HTR-8/SVneo (cell line): Measurements from ENCODE around the gene HSPG2.
"Not testable (repeated sequence)": the region's sequence is repeated elsewhere in the genome, so short reads cannot be mapped to it uniquely, and the experiment has no call there.

Experiments used
- DNase-seq: peaks from one replicate; pipeline ENCODE4 v3.0.0; 2011; ENCODE audit warnings: low spot score, mixed read lengths; ENCODE audit not compliant: insufficient read length
- FAIRE-seq: peaks from 2 replicates; lab custom pipeline; 2011; peaks lifted over from hg19 to GRCh38; lab: Jason Lieb, UNC

The HSPG2 gene

GRCh38 chr1:21937034-21937371, at the start of gene HSPG2:
HSPG2 (minus strand) TSS chr1:21937310; CDS start chr1:21937217, 93 bp downstream.
- DNase-seq (no peak), FAIRE-seq (no peak)

- FAIRE-seq, DNase-seq: not testable (repeated sequence)
Observed at GRCh38 chr1:21986386-21986785, 49.3 kb upstream of the HSPG2 start.

GRCh38 chr1:21985893-21986292, 48.8 kb upstream of the HSPG2 start:
- FAIRE-seq, result not testable (repeated sequence)

GRCh38 chr1:21983539-21983938, 46.4 kb upstream of the HSPG2 start:
- DNase-seq, FAIRE-seq: not testable (repeated sequence)

More at GRCh38 chr1:21985893-21986292, 48.8 kb upstream of the HSPG2 start:
- DNase-seq, result not testable (repeated sequence)

GRCh38 chr1:21982122-21982521, 45.0 kb upstream of the HSPG2 start:
- not testable (repeated sequence) for FAIRE-seq, DNase-seq

- not testable (repeated sequence) for DNase-seq, FAIRE-seq
Observed at GRCh38 chr1:21981253-21981652, 44.1 kb upstream of the HSPG2 start.

GRCh38 chr1:21980515-21981220, 43.6 kb upstream of the HSPG2 start:
- FAIRE-seq, DNase-seq: not testable (repeated sequence)

- not testable (repeated sequence) for FAIRE-seq, DNase-seq
Observed at GRCh38 chr1:21978209-21978608, 41.1 kb upstream of the HSPG2 start.

GRCh38 chr1:21976703-21977239, 39.7 kb upstream of the HSPG2 start, which contains the start of gene CELA3B:
CELA3B (plus strand) TSS chr1:21977022; CDS start chr1:21977040, 18 bp downstream.
- FAIRE-seq, result not testable (repeated sequence)

GRCh38 chr1:21975296-21975695, 38.2 kb upstream of the HSPG2 start:
- DNase-seq, FAIRE-seq: not testable (repeated sequence)

More at GRCh38 chr1:21976703-21977239, 39.7 kb upstream of the HSPG2 start, which contains the start of gene CELA3B:
- not testable (repeated sequence) for DNase-seq

GRCh38 chr1:21974699-21975098, 37.6 kb upstream of the HSPG2 start:
- FAIRE-seq, DNase-seq: not testable (repeated sequence)

GRCh38 chr1:21973948-21974347, 36.8 kb upstream of the HSPG2 start:
- not testable (repeated sequence) for DNase-seq, FAIRE-seq

- FAIRE-seq, DNase-seq: not testable (repeated sequence)
Observed at GRCh38 chr1:21972973-21973441, 35.9 kb upstream of the HSPG2 start.

GRCh38 chr1:21970523-21970922, 33.4 kb upstream of the HSPG2 start:
- DNase-seq, FAIRE-seq: not testable (repeated sequence)

- DNase-seq, FAIRE-seq: not testable (repeated sequence)
Observed at GRCh38 chr1:21969066-21969465, 32.0 kb upstream of the HSPG2 start.

GRCh38 chr1:21967216-21967615, 30.1 kb upstream of the HSPG2 start:
- DNase-seq, FAIRE-seq: not testable (repeated sequence)

GRCh38 chr1:21966247-21967000, 29.3 kb upstream of the HSPG2 start:
- peak; percentile 24 for DNase-seq
- FAIRE-seq, result no peak

- DNase-seq (peak; percentile 76), FAIRE-seq (peak; percentile 16)
Observed at GRCh38 chr1:21963477-21964217, 26.5 kb upstream of the HSPG2 start.

GRCh38 chr1:21961799-21962198, 24.7 kb upstream of the HSPG2 start:
- FAIRE-seq (no peak), DNase-seq (no peak)

- FAIRE-seq, result no peak
- no peak for DNase-seq
Observed at GRCh38 chr1:21961337-21961736, 24.2 kb upstream of the HSPG2 start.
